MM.1S (cell line): Measurements from ENCODE around the gene CD48.

Experiments used
- EZH2phosphoT487 ChIP-seq: fragments of 300-600 bp; sonication (generic); IDR thresholded peaks from 2 replicates; pipeline ENCODE4 v1.6.1; 2018; ENCODE audit warnings: antibody characterized with exemption, low read length
- TF ChIP-seq, protein P1 (sequence below): fragments of 300-600 bp; sonication (generic); IDR thresholded peaks from 2 replicates; pipeline ENCODE4 v1.5.1; 2016; ENCODE audit warnings: antibody characterized with exemption, low read length, mixed read lengths

DNA sequence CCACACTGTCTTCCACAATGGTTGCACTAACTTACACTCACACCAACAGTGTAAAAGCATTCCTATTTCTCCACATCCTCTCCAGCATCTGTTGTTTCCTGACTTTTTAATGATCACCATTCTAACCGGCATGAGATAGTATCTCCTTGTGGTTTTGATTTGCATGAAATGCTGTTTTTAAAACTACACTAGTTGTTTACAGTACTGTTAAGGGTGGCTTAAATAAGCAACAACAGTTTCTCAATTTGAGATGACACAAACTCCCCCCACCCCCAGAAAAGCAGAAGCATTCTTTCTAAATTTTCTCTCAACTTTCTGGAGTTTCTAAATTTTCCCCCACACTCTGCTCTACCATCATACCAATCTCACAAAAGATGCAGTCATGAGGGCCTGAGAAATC lies 20.4 kb upstream of the CD48 start:
- TF ChIP-seq, protein P1, sequence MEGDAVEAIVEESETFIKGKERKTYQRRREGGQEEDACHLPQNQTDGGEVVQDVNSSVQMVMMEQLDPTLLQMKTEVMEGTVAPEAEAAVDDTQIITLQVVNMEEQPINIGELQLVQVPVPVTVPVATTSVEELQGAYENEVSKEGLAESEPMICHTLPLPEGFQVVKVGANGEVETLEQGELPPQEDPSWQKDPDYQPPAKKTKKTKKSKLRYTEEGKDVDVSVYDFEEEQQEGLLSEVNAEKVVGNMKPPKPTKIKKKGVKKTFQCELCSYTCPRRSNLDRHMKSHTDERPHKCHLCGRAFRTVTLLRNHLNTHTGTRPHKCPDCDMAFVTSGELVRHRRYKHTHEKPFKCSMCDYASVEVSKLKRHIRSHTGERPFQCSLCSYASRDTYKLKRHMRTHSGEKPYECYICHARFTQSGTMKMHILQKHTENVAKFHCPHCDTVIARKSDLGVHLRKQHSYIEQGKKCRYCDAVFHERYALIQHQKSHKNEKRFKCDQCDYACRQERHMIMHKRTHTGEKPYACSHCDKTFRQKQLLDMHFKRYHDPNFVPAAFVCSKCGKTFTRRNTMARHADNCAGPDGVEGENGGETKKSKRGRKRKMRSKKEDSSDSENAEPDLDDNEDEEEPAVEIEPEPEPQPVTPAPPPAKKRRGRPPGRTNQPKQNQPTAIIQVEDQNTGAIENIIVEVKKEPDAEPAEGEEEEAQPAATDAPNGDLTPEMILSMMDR, result no peak
- TF ChIP-seq EZH2phosphoT487, result no peak
